SK-N-SH treated with all-trans-retinoic acid at 6 μM for 48 hours (cell line): ENCODE measurements around the gene AATF.

ENCODE experiments used
- ATAC-seq: fragments of 200-7000 bp; cut with Tn5 transposase; 3 replicates; pipeline ENCODE4 v1.9.1; 2020; ENCODE audit warnings: mild to moderate bottlenecking, moderate library complexity
- ARNTL ChIP-seq: fragments of 450-650 bp; formaldehyde crosslinking; IDR thresholded peaks from 2 replicates; pipeline ENCODE4 v1.5.0; 2020; ENCODE audit warnings: low read depth, mild to moderate bottlenecking, moderate library complexity, borderline replicate concordance
- BACH2 ChIP-seq: fragments of 250-450 bp; sonication (Bioruptor Pico); IDR thresholded peaks from 2 replicates; pipeline ENCODE4 v1.9.0; 2021; ENCODE audit warnings: mild to moderate bottlenecking, borderline replicate concordance
- CSDC2 ChIP-seq: fragments of 250-450 bp; sonication (Bioruptor Pico); IDR thresholded peaks from 2 replicates; pipeline ENCODE4 v1.5.0; 2020; ENCODE audit warnings: mild to moderate bottlenecking, moderate library complexity
- ESRRG ChIP-seq: fragments of 250-450 bp; sonication (Bioruptor Pico); IDR thresholded peaks from 2 replicates; pipeline ENCODE4 v1.6.1; 2021; ENCODE audit warnings: mild to moderate bottlenecking
- GLIS3 ChIP-seq: fragments of 250-450 bp; sonication (Bioruptor Pico); IDR thresholded peaks from 2 replicates; pipeline ENCODE4 v1.5.0; 2020; ENCODE audit warnings: mild to moderate bottlenecking, moderate library complexity
- ISL1 ChIP-seq: fragments of 250-450 bp; sonication (Bioruptor Pico); IDR thresholded peaks from 2 replicates; pipeline ENCODE4 v2.1.2; 2022; ENCODE audit warnings: mild to moderate bottlenecking, moderate library complexity
- OSR1 ChIP-seq: fragments of 250-450 bp; sonication (Bioruptor Pico); IDR thresholded peaks from 2 replicates; pipeline ENCODE4 v1.8.0; 2022; ENCODE audit warnings: moderate library complexity, mild to moderate bottlenecking, inconsistent platforms
- PPARA ChIP-seq: fragments of 250-450 bp; sonication (Bioruptor Pico); IDR thresholded peaks from 2 replicates; pipeline ENCODE4 v1.5.0; 2020; ENCODE audit warnings: mild to moderate bottlenecking, borderline replicate concordance
- SNAI2 ChIP-seq: fragments of 250-450 bp; sonication (Bioruptor Pico); IDR thresholded peaks from 2 replicates; pipeline ENCODE4 v1.5.0; 2020; ENCODE audit warnings: mild to moderate bottlenecking, moderate library complexity
- TCF4 ChIP-seq: fragments of 250-450 bp; sonication (Bioruptor Pico); IDR thresholded peaks from 2 replicates; pipeline ENCODE4 v1.8.0; 2021; ENCODE audit warnings: mild to moderate bottlenecking, moderate library complexity, borderline replicate concordance
- ZC3H10 ChIP-seq: fragments of 250-450 bp; sonication (Bioruptor Pico); IDR thresholded peaks from 2 replicates; pipeline ENCODE4 v1.5.1; 2021; ENCODE audit warnings: mild to moderate bottlenecking, moderate library complexity
- ZFP3 ChIP-seq: fragments of 250-450 bp; sonication (Bioruptor Pico); IDR thresholded peaks from 2 replicates; pipeline ENCODE4 v1.5.0; 2020; ENCODE audit warnings: mild to moderate bottlenecking, moderate library complexity
- ZFP30 ChIP-seq: fragments of 450-650 bp; formaldehyde crosslinking; IDR thresholded peaks from 2 replicates; pipeline ENCODE4 v1.5.0; 2022; ENCODE audit warnings: mild to moderate bottlenecking, moderate library complexity
- ZNF565 ChIP-seq: fragments of 450-650 bp; formaldehyde crosslinking; conservative IDR thresholded peaks from 2 replicates; pipeline ENCODE4 v1.5.0; 2020; ENCODE audit warnings: low read depth, mild to moderate bottlenecking, moderate library complexity
- ZNF70 ChIP-seq: fragments of 450-650 bp; formaldehyde crosslinking; IDR thresholded peaks from 2 replicates; pipeline ENCODE4 v1.5.0; 2020; ENCODE audit warnings: mild to moderate bottlenecking, moderate library complexity
- ZNF8 ChIP-seq: fragments of 450-650 bp; formaldehyde crosslinking; IDR thresholded peaks from 2 replicates; pipeline ENCODE4 v1.5.0; 2020; ENCODE audit warnings: mild to moderate bottlenecking, moderate library complexity
- TF ChIP-seq, protein P1 (sequence below): fragments of 250-450 bp; sonication (Bioruptor Pico); IDR thresholded peaks from 2 replicates; pipeline ENCODE4 v1.8.0; 2021; ENCODE audit warnings: low read depth, mild to moderate bottlenecking, moderate library complexity, borderline replicate concordance
- TF ChIP-seq, protein P2 (sequence below): fragments of 250-450 bp; sonication (Bioruptor Pico); IDR thresholded peaks from 2 replicates; pipeline ENCODE4 v1.5.0; 2020; ENCODE audit warnings: mild to moderate bottlenecking, moderate library complexity
- TF ChIP-seq, protein P3 (sequence below): fragments of 250-450 bp; sonication (Bioruptor Pico); IDR thresholded peaks from 2 replicates; pipeline ENCODE4 v1.5.1; 2021; ENCODE audit warnings: mild to moderate bottlenecking, moderate library complexity
- TF ChIP-seq, protein P4 (sequence below): fragments of 250-450 bp; sonication (Bioruptor Pico); IDR thresholded peaks from 2 replicates; pipeline ENCODE4 v1.5.1; 2020; ENCODE audit warnings: low read depth, mild to moderate bottlenecking, moderate library complexity
- TF ChIP-seq, protein P5 (sequence below): fragments of 250-450 bp; sonication (Bioruptor Pico); IDR thresholded peaks from 2 replicates; pipeline ENCODE4 v1.8.0; 2020; ENCODE audit warnings: mild to moderate bottlenecking, moderate library complexity, borderline replicate concordance

AATF gene

DNA sequence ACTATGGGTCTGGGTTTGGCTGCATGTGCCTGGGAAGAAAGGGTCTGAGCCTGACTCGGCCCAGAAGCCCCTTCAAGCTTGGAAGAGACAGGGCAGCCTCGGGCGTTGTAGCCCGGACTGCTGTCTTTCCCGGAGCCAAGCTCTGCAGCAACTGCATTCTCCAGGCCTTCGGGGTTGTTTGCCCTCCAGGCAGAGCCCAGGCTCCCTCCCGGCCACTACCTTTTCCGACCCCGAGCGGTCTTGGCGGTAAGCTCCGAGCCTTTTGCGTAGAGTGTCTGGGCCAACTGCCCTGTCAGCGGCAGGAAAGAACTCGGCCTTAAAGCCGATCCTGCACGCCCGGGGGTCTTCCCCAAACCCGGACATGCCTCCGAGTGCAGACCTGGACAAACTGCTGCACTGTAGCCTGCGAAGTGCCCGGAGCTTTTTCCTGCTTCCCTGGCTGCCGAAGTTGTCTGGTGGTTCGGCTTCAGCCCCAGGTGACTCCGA lies 10.1 kb upstream of the AATF start:
- no peak for ATAC-seq
- no peak for TF ChIP-seq SNAI2 (CRISPR knock-in tag)
- no peak for TF ChIP-seq ARNTL
- TF ChIP-seq BACH2 (CRISPR knock-in tag) = no peak
- TF ChIP-seq, protein P1, sequence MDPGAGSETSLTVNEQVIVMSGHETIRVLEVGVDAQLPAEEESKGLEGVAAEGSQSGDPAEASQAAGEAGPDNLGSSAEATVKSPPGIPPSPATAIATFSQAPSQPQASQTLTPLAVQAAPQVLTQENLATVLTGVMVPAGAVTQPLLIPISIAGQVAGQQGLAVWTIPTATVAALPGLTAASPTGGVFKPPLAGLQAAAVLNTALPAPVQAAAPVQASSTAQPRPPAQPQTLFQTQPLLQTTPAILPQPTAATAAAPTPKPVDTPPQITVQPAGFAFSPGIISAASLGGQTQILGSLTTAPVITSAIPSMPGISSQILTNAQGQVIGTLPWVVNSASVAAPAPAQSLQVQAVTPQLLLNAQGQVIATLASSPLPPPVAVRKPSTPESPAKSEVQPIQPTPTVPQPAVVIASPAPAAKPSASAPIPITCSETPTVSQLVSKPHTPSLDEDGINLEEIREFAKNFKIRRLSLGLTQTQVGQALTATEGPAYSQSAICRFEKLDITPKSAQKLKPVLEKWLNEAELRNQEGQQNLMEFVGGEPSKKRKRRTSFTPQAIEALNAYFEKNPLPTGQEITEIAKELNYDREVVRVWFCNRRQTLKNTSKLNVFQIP (CRISPR knock-in tag) = no peak
- no peak for TF ChIP-seq CSDC2
- TF ChIP-seq ZNF8 (CRISPR knock-in tag) = no peak
- no peak for TF ChIP-seq ZC3H10 (CRISPR knock-in tag)

DNA sequence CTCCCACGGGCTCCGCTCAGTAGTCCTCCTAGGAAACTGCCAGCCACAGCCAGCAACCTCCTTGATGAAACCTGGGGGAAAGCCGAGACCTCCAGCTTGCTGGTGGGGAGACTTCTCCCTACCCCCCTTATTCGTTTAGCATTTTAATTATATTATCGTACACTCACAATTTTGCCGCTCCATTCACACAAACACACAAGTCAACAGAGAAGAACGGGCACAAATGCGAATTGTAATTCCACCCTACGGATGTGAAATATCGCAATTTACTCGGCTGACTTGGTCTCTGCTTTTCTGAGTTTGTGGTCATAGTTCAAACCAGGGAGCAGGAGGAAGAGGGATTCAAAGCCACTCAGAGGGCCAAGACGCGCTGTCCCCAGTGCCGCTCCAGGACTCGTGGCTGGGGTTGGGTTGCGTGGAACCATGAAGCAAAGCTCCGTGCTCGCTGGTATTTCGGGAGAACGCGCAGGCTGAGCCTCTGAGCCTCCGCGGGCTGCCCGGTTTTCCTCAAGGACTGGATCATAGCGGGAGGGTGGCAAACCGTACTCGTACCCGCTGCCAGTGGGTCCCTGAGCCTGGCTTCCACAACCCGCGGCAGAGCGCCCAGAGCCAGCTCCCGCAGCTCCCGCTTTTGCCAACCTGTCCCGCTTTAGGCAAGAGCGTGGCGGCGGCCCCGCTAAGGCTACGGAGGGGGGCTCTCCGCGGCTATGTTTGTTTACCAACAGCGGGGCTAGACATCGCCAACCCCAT lies 9.5 kb upstream of the AATF start:
- no peak for TF ChIP-seq GLIS3 (CRISPR knock-in tag)
- TF ChIP-seq ESRRG (CRISPR knock-in tag) = no peak
- TF ChIP-seq ZC3H10 (CRISPR knock-in tag) = no peak
- no peak for TF ChIP-seq SNAI2 (CRISPR knock-in tag)
- no peak for TF ChIP-seq ZNF8 (CRISPR knock-in tag)
- TF ChIP-seq TCF4 (CRISPR knock-in tag) = no peak
- TF ChIP-seq, protein P2, sequence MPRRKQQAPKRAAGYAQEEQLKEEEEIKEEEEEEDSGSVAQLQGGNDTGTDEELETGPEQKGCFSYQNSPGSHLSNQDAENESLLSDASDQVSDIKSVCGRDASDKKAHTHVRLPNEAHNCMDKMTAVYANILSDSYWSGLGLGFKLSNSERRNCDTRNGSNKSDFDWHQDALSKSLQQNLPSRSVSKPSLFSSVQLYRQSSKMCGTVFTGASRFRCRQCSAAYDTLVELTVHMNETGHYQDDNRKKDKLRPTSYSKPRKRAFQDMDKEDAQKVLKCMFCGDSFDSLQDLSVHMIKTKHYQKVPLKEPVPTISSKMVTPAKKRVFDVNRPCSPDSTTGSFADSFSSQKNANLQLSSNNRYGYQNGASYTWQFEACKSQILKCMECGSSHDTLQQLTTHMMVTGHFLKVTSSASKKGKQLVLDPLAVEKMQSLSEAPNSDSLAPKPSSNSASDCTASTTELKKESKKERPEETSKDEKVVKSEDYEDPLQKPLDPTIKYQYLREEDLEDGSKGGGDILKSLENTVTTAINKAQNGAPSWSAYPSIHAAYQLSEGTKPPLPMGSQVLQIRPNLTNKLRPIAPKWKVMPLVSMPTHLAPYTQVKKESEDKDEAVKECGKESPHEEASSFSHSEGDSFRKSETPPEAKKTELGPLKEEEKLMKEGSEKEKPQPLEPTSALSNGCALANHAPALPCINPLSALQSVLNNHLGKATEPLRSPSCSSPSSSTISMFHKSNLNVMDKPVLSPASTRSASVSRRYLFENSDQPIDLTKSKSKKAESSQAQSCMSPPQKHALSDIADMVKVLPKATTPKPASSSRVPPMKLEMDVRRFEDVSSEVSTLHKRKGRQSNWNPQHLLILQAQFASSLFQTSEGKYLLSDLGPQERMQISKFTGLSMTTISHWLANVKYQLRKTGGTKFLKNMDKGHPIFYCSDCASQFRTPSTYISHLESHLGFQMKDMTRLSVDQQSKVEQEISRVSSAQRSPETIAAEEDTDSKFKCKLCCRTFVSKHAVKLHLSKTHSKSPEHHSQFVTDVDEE (CRISPR knock-in tag) = no peak
- TF ChIP-seq OSR1 (CRISPR knock-in tag) = no peak
- no peak for TF ChIP-seq ZNF565 (CRISPR knock-in tag)
- no peak for TF ChIP-seq ZFP30 (CRISPR knock-in tag)
- TF ChIP-seq ARNTL = no peak
- TF ChIP-seq PPARA (CRISPR knock-in tag) = no peak
- TF ChIP-seq, protein P3, sequence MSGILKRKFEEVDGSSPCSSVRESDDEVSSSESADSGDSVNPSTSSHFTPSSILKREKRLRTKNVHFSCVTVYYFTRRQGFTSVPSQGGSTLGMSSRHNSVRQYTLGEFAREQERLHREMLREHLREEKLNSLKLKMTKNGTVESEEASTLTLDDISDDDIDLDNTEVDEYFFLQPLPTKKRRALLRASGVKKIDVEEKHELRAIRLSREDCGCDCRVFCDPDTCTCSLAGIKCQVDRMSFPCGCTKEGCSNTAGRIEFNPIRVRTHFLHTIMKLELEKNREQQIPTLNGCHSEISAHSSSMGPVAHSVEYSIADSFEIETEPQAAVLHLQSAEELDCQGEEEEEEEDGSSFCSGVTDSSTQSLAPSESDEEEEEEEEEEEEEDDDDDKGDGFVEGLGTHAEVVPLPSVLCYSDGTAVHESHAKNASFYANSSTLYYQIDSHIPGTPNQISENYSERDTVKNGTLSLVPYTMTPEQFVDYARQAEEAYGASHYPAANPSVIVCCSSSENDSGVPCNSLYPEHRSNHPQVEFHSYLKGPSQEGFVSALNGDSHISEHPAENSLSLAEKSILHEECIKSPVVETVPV (CRISPR knock-in tag) = no peak
- no peak for TF ChIP-seq CSDC2
- TF ChIP-seq ZNF70 (CRISPR knock-in tag) = no peak
- no peak for TF ChIP-seq ISL1 (CRISPR knock-in tag)
- TF ChIP-seq, protein P4, sequence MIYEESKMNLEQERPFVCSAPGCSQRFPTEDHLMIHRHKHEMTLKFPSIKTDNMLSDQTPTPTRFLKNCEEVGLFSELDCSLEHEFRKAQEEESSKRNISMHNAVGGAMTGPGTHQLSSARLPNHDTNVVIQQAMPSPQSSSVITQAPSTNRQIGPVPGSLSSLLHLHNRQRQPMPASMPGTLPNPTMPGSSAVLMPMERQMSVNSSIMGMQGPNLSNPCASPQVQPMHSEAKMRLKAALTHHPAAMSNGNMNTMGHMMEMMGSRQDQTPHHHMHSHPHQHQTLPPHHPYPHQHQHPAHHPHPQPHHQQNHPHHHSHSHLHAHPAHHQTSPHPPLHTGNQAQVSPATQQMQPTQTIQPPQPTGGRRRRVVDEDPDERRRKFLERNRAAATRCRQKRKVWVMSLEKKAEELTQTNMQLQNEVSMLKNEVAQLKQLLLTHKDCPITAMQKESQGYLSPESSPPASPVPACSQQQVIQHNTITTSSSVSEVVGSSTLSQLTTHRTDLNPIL (CRISPR knock-in tag) = no peak
- TF ChIP-seq, protein P5, sequence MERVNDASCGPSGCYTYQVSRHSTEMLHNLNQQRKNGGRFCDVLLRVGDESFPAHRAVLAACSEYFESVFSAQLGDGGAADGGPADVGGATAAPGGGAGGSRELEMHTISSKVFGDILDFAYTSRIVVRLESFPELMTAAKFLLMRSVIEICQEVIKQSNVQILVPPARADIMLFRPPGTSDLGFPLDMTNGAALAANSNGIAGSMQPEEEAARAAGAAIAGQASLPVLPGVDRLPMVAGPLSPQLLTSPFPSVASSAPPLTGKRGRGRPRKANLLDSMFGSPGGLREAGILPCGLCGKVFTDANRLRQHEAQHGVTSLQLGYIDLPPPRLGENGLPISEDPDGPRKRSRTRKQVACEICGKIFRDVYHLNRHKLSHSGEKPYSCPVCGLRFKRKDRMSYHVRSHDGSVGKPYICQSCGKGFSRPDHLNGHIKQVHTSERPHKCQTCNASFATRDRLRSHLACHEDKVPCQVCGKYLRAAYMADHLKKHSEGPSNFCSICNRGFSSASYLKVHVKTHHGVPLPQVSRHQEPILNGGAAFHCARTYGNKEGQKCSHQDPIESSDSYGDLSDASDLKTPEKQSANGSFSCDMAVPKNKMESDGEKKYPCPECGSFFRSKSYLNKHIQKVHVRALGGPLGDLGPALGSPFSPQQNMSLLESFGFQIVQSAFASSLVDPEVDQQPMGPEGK (CRISPR knock-in tag) = no peak
- TF ChIP-seq BACH2 (CRISPR knock-in tag) = no peak
- no peak for TF ChIP-seq ZFP3
- no peak for ATAC-seq

DNA sequence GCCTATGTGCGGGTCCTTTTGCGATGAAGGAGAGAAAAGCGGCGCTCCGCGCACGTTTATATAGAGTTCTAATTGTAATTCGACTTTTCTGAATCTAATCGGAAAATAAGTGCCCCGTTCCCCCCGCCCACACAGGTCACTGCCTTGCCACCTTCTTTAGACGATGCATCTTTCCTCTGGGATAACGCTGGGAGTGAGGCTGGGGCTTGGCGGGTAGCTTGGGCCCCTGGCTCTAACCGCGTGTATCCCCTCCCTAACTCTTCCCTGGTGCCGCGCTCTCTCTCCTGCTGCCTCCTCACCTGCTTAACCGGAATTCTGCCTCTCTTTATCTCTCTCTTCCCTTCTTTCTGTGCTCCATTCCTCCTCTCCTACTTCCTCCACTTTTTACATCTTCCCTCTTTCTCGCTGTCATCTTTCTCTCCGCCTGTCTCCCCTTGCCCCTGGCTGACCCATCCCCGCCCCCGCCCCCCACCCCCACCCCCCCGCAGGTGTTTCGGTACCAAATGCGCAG lies 8.9 kb upstream of the AATF start:
- no peak for ATAC-seq
- no peak for TF ChIP-seq ZNF8 (CRISPR knock-in tag)
- TF ChIP-seq, protein P5 (CRISPR knock-in tag) = no peak
- no peak for TF ChIP-seq GLIS3 (CRISPR knock-in tag)
- TF ChIP-seq TCF4 (CRISPR knock-in tag) = no peak
